NB4 (cell line): ENCODE data around the gene SORT1.

Source experiments
- CTCF ChIP-seq: IDR thresholded peaks from one replicate; pipeline ENCODE4 v1.5.1; 2012; ENCODE audit warnings: low read depth, low read length
- MAX ChIP-seq: IDR thresholded peaks from 2 replicates; pipeline ENCODE4 v1.6.1; 2011; ENCODE audit warnings: low read depth, low read length

- no peak for TF ChIP-seq CTCF
- TF ChIP-seq MAX, result no peak
These were observed 8.7 kb downstream of the SORT1 start for GRCh38 chr1:109388884-109389637.
